ENCODE data around the gene NOL12. TPM values are rescaled to one million over a fixed set of nuclear protein-coding genes. Genes with fewer than 3 reads are reported as not detected.
"Not testable (repeated sequence)": the region's sequence is repeated elsewhere in the genome, so short reads cannot be mapped to it uniquely, and the experiment has no call there.

The NOL12 gene
- total RNA-seq, 1 donor from 2014 or later: 18.1 TPM

GRCh38 chr22:37714634-37715033 is 28.5 kb downstream of the NOL12 start:
- TF ChIP-seq EZH2 (IDR thresholded peaks at IDR 0.05; ENCODE audit: insufficient read depth, low read length) (no peak), CTCF (IDR thresholded peaks at IDR 0.05; ENCODE audit: insufficient read depth, low read depth, low read length) (no peak)
- no peaks in the 10 kb centered on the region for H3K4me1 Mint-ChIP-seq (ENCODE audit: low read depth, unreplicated experiment)
- Histone ChIP-seq H3K27ac (ENCODE audit: low read depth, low read length) (no peak overlapping the region), H3K36me3 (ENCODE audit: insufficient read depth, low read length) (no peaks in the 10 kb centered on the region), H3K27me3 (ENCODE audit: insufficient read depth, low read length) (no peaks in the 10 kb centered on the region), H3K9ac (ENCODE audit: low read length) (no peak overlapping the region), H3K79me2 (ENCODE audit: insufficient read depth, low read length) (no peaks in the 10 kb centered on the region), H3K4me2 (ENCODE audit: low read length) (no peak overlapping the region), H3K4me1 (ENCODE audit: insufficient read depth, low read length) (no peaks in the 10 kb centered on the region), H3K9me3 (ENCODE audit: insufficient read depth, low read depth, low read length) (no peaks in the 10 kb centered on the region), H3K4me3 (ENCODE audit: insufficient read depth, low read depth, low read length) (no peak overlapping the region), H4K20me1 (ENCODE audit: insufficient read depth, low read length) (no peaks in the 10 kb centered on the region), H2AFZ (ENCODE audit: low read depth, low read length) (no peak overlapping the region)
- H3K27me3 Mint-ChIP-seq (ENCODE audit: low read depth, unreplicated experiment): no peaks in the 10 kb centered on the region
- DNase-seq (ENCODE audit: low read depth) (no peak), FAIRE-seq (no peak)
- peaks cover 13% of the 10 kb centered on the region for H3K36me3 Mint-ChIP-seq (ENCODE audit: low read depth, unreplicated experiment)
- no peak overlapping the region for H3K4me3 Mint-ChIP-seq (ENCODE audit: unreplicated experiment)
- no peak overlapping the region for H3K27ac Mint-ChIP-seq (ENCODE audit: unreplicated experiment)
- no peaks in the 10 kb centered on the region for H3K9me3 Mint-ChIP-seq (ENCODE audit: unreplicated experiment)

- no peaks in the 10 kb centered on the region for H3K27me3 ChIP-seq (ENCODE audit: insufficient read depth, low read length)
- Mint-ChIP-seq H3K36me3 (ENCODE audit: low read depth, unreplicated experiment) (peaks cover 16% of the 10 kb centered on the region), H3K4me3 (ENCODE audit: unreplicated experiment) (no peak overlapping the region), H3K4me1 (ENCODE audit: low read depth, unreplicated experiment) (no peaks in the 10 kb centered on the region), H3K27me3 (ENCODE audit: low read depth, unreplicated experiment) (no peaks in the 10 kb centered on the region), H3K27ac (ENCODE audit: unreplicated experiment) (no peak overlapping the region), H3K9me3 (ENCODE audit: unreplicated experiment) (peaks cover 2% of the 10 kb centered on the region)
- H3K79me2 ChIP-seq (ENCODE audit: insufficient read depth, low read length): no peaks in the 10 kb centered on the region
- H3K4me3 ChIP-seq (ENCODE audit: insufficient read depth, low read depth, low read length): no peak overlapping the region
- H3K9me3 ChIP-seq (ENCODE audit: insufficient read depth, low read depth, low read length): no peaks in the 10 kb centered on the region
- no peaks in the 10 kb centered on the region for H3K36me3 ChIP-seq (ENCODE audit: insufficient read depth, low read length)
- H3K27ac ChIP-seq (ENCODE audit: low read depth, low read length): no peak overlapping the region
- H4K20me1 ChIP-seq (ENCODE audit: insufficient read depth, low read length): no peaks in the 10 kb centered on the region
- no peak for FAIRE-seq
- no peak overlapping the region for H3K4me2 ChIP-seq (ENCODE audit: low read length)
- no peaks in the 10 kb centered on the region for H3K4me1 ChIP-seq (ENCODE audit: insufficient read depth, low read length)
- no peak for DNase-seq (ENCODE audit: low read depth)
- H2AFZ ChIP-seq (ENCODE audit: low read depth, low read length): no peak overlapping the region
- no peak for TF ChIP-seq EZH2 (IDR thresholded peaks at IDR 0.05; ENCODE audit: insufficient read depth, low read length)
- no peak for TF ChIP-seq CTCF (IDR thresholded peaks at IDR 0.05; ENCODE audit: insufficient read depth, low read depth, low read length)
- H3K9ac ChIP-seq (ENCODE audit: low read length): no peak overlapping the region
These were observed 29.6 kb downstream of the NOL12 start for GRCh38 chr22:37715760-37716159.

GRCh38 chr22:37716708-37717107 is 30.6 kb downstream of the NOL12 start:
- Histone ChIP-seq H3K27ac (ENCODE audit: low read depth, low read length) (no peak overlapping the region), H3K79me2 (ENCODE audit: insufficient read depth, low read length) (no peaks in the 10 kb centered on the region), H3K4me2 (ENCODE audit: low read length) (no peak overlapping the region), H3K9ac (ENCODE audit: low read length) (no peak overlapping the region), H3K4me1 (ENCODE audit: insufficient read depth, low read length) (no peaks in the 10 kb centered on the region), H3K36me3 (ENCODE audit: insufficient read depth, low read length) (no peaks in the 10 kb centered on the region), H3K4me3 (ENCODE audit: insufficient read depth, low read depth, low read length) (no peak overlapping the region), H3K27me3 (ENCODE audit: insufficient read depth, low read length) (no peaks in the 10 kb centered on the region), H2AFZ (ENCODE audit: low read depth, low read length) (no peak overlapping the region), H3K9me3 (ENCODE audit: insufficient read depth, low read depth, low read length) (no peaks in the 10 kb centered on the region), H4K20me1 (ENCODE audit: insufficient read depth, low read length) (no peaks in the 10 kb centered on the region)
- DNase-seq (ENCODE audit: low read depth) (no peak), FAIRE-seq (peak; percentile 80)
- Mint-ChIP-seq H3K36me3 (ENCODE audit: low read depth, unreplicated experiment) (peaks cover 18% of the 10 kb centered on the region), H3K4me1 (ENCODE audit: low read depth, unreplicated experiment) (no peaks in the 10 kb centered on the region), H3K9me3 (ENCODE audit: unreplicated experiment) (peaks cover 2% of the 10 kb centered on the region), H3K27ac (ENCODE audit: unreplicated experiment) (no peak overlapping the region), H3K27me3 (ENCODE audit: low read depth, unreplicated experiment) (no peaks in the 10 kb centered on the region), H3K4me3 (ENCODE audit: unreplicated experiment) (peak overlapping the region; percentile 17)
- TF ChIP-seq CTCF (IDR thresholded peaks at IDR 0.05; ENCODE audit: insufficient read depth, low read depth, low read length): no peak
- no peak for TF ChIP-seq EZH2 (IDR thresholded peaks at IDR 0.05; ENCODE audit: insufficient read depth, low read length)

GRCh38 chr22:37717235-37717634 is 31.1 kb downstream of the NOL12 start:
- H3K4me2 ChIP-seq (ENCODE audit: low read length); H3K79me2 ChIP-seq (ENCODE audit: insufficient read depth, low read length); H4K20me1 ChIP-seq (ENCODE audit: insufficient read depth, low read length); H3K9me3 Mint-ChIP-seq (ENCODE audit: unreplicated experiment); H3K27me3 ChIP-seq (ENCODE audit: insufficient read depth, low read length); H3K27ac Mint-ChIP-seq (ENCODE audit: unreplicated experiment); H3K27me3 Mint-ChIP-seq (ENCODE audit: low read depth, unreplicated experiment); H3K4me1 Mint-ChIP-seq (ENCODE audit: low read depth, unreplicated experiment); H3K4me3 ChIP-seq (ENCODE audit: insufficient read depth, low read depth, low read length); DNase-seq (ENCODE audit: low read depth); H3K36me3 ChIP-seq (ENCODE audit: insufficient read depth, low read length); FAIRE-seq; H2AFZ ChIP-seq (ENCODE audit: low read depth, low read length); H3K4me1 ChIP-seq (ENCODE audit: insufficient read depth, low read length); H3K4me3 Mint-ChIP-seq (ENCODE audit: unreplicated experiment); H3K9me3 ChIP-seq (ENCODE audit: insufficient read depth, low read depth, low read length); H3K9ac ChIP-seq (ENCODE audit: low read length); H3K27ac ChIP-seq (ENCODE audit: low read depth, low read length): not testable (repeated sequence)
- peaks cover 18% of the 10 kb centered on the region for H3K36me3 Mint-ChIP-seq (ENCODE audit: low read depth, unreplicated experiment)

Measured in astrocyte (in vitro differentiated cells and primary cell).